Astrocyte (in vitro differentiated cells and primary cell): ENCODE results near the gene ESRP2. TPM values are rescaled to one million over a fixed set of nuclear protein-coding genes. Genes with fewer than 3 reads are reported as not detected.

Experiments used
- DNase-seq: peaks from one replicate; pipeline ENCODE4 v3.0.0-alpha.2; 2010; ENCODE audit warnings: low read depth
- FAIRE-seq: peaks from 2 replicates; lab custom pipeline; 2011; peaks lifted over from hg19 to GRCh38; lab: Jason Lieb, UNC
- H2AFZ ChIP-seq: 2 replicates; pipeline ENCODE4 v1.6.0; 2012; ENCODE audit warnings: low read depth, low read length, inconsistent platforms
- H3K27ac ChIP-seq: 2 replicates; pipeline ENCODE4 v1.5.1; 2011; ENCODE audit warnings: low read depth, low read length, inconsistent platforms
- H3K27me3 ChIP-seq: 2 replicates; pipeline ENCODE4 v1.6.0; 2011; ENCODE audit warnings: low read length, inconsistent platforms; ENCODE audit not compliant: insufficient read depth
- H3K36me3 ChIP-seq: 2 replicates; pipeline ENCODE4 v1.5.1; 2011; ENCODE audit warnings: low read length, inconsistent platforms; ENCODE audit not compliant: insufficient read depth
- H3K4me1 ChIP-seq: 2 replicates; pipeline ENCODE4 v1.5.1; 2011; ENCODE audit warnings: low read length, inconsistent platforms; ENCODE audit not compliant: insufficient read depth
- H3K4me2 ChIP-seq: 2 replicates; pipeline ENCODE4 v1.6.0; 2012; ENCODE audit warnings: low read length, inconsistent platforms
- H3K4me3 ChIP-seq: 2 replicates; pipeline ENCODE4 v1.5.1; 2011; ENCODE audit warnings: low read depth, mild to moderate bottlenecking, low read length, inconsistent platforms; ENCODE audit not compliant: insufficient read depth
- H3K79me2 ChIP-seq: 2 replicates; pipeline ENCODE4 v1.6.0; 2012; ENCODE audit warnings: mild to moderate bottlenecking, low read length, inconsistent platforms; ENCODE audit not compliant: insufficient read depth
- H3K9ac ChIP-seq: 2 replicates; pipeline ENCODE4 v1.6.0; 2012; ENCODE audit warnings: mild to moderate bottlenecking, low read length, inconsistent platforms
- H3K9me3 ChIP-seq: 2 replicates; pipeline ENCODE4 v1.5.1; 2012; ENCODE audit warnings: low read depth, mild to moderate bottlenecking, low read length, inconsistent platforms; ENCODE audit not compliant: insufficient read depth
- H4K20me1 ChIP-seq: 2 replicates; pipeline ENCODE4 v1.6.0; 2012; ENCODE audit warnings: low read length, inconsistent platforms; ENCODE audit not compliant: insufficient read depth
- H3K27ac Mint-ChIP-seq: one replicate; pipeline ENCODE4 v1.8.0; 2021; ENCODE audit warnings: mild to moderate bottlenecking, mixed read lengths; ENCODE audit not compliant: unreplicated experiment
- H3K27me3 Mint-ChIP-seq: one replicate; pipeline ENCODE4 v1.8.0; 2021; ENCODE audit warnings: low read depth, mixed read lengths; ENCODE audit not compliant: unreplicated experiment
- H3K36me3 Mint-ChIP-seq: one replicate; pipeline ENCODE4 v1.8.0; 2021; ENCODE audit warnings: low read depth, mixed read lengths; ENCODE audit not compliant: unreplicated experiment
- H3K4me1 Mint-ChIP-seq: one replicate; pipeline ENCODE4 v1.8.0; 2021; ENCODE audit warnings: low read depth, mixed read lengths; ENCODE audit not compliant: unreplicated experiment
- H3K4me3 Mint-ChIP-seq: one replicate; pipeline ENCODE4 v1.8.0; 2021; ENCODE audit warnings: mild to moderate bottlenecking, moderate library complexity, mixed read lengths; ENCODE audit not compliant: unreplicated experiment
- H3K9me3 Mint-ChIP-seq: one replicate; pipeline ENCODE4 v1.8.0; 2021; ENCODE audit warnings: mild to moderate bottlenecking, mixed read lengths; ENCODE audit not compliant: unreplicated experiment
- CTCF ChIP-seq: IDR thresholded peaks from 2 replicates; pipeline ENCODE4 v1.5.1; 2011; ENCODE audit warnings: low read depth, mild to moderate bottlenecking, inconsistent platforms, low read length, moderate library complexity; ENCODE audit not compliant: insufficient read depth
- EZH2 ChIP-seq: IDR thresholded peaks from 2 replicates; pipeline ENCODE4 v1.6.1; 2012; ENCODE audit warnings: mild to moderate bottlenecking, low read length, inconsistent platforms; ENCODE audit not compliant: insufficient read depth
- total RNA-seq: library from RNA; stranded (reverse); gene quantifications from 2 replicates; pipeline ENCODE4 v1.2.1, GENCODE V29; 2021

The ESRP2 gene
- total RNA-seq, 1 donor from 2014 or later, result 5.1 TPM

- Mint-ChIP-seq H3K4me1 (peaks cover 9% of the 10 kb centered on the region), H3K27me3 (no peaks in the 10 kb centered on the region), H3K27ac (no peak overlapping the region), H3K4me3 (no peak overlapping the region), H3K36me3 (peaks cover 14% of the 10 kb centered on the region), H3K9me3 (no peaks in the 10 kb centered on the region)
- Histone ChIP-seq H3K9me3 (no peaks in the 10 kb centered on the region), H3K4me3 (no peak overlapping the region), H3K4me2 (no peak overlapping the region), H3K4me1 (no peaks in the 10 kb centered on the region), H3K36me3 (peaks cover 8% of the 10 kb centered on the region), H3K9ac (no peak overlapping the region), H3K27ac (no peak overlapping the region), H4K20me1 (peaks cover 64% of the 10 kb centered on the region), H3K27me3 (no peaks in the 10 kb centered on the region), H3K79me2 (peaks cover 61% of the 10 kb centered on the region), H2AFZ (no peak overlapping the region)
- no peak for FAIRE-seq
- no peak for TF ChIP-seq EZH2
- TF ChIP-seq CTCF, result no peak
- DNase-seq, result no peak
Observed at GRCh38 chr16:68276223-68276622, 40.3 kb upstream of the ESRP2 start.

GRCh38 chr16:68275611-68276191 is 39.8 kb upstream of the ESRP2 start:
- Histone ChIP-seq H3K9ac (no peak overlapping the region), H3K27ac (no peak overlapping the region), H4K20me1 (peaks cover 65% of the 10 kb centered on the region), H3K4me2 (no peak overlapping the region), H3K9me3 (no peaks in the 10 kb centered on the region), H3K36me3 (peaks cover 8% of the 10 kb centered on the region), H3K27me3 (no peaks in the 10 kb centered on the region), H3K4me1 (no peaks in the 10 kb centered on the region), H2AFZ (no peak overlapping the region), H3K79me2 (peaks cover 66% of the 10 kb centered on the region), H3K4me3 (no peak overlapping the region)
- no peak for FAIRE-seq
- TF ChIP-seq EZH2, result no peak
- TF ChIP-seq CTCF, result no peak
- Mint-ChIP-seq H3K36me3 (peaks cover 15% of the 10 kb centered on the region), H3K27ac (no peak overlapping the region), H3K27me3 (no peaks in the 10 kb centered on the region), H3K9me3 (no peaks in the 10 kb centered on the region), H3K4me3 (no peak overlapping the region), H3K4me1 (peaks cover 9% of the 10 kb centered on the region)
- DNase-seq, result no peak

- H4K20me1 ChIP-seq, result peaks cover 67% of the 10 kb centered on the region
- no peak overlapping the region for H3K4me2 ChIP-seq
- H3K27me3 Mint-ChIP-seq, result no peaks in the 10 kb centered on the region
- no peak for DNase-seq
- H3K27me3 ChIP-seq, result no peaks in the 10 kb centered on the region
- H3K36me3 Mint-ChIP-seq, result peaks cover 11% of the 10 kb centered on the region
- H3K4me3 Mint-ChIP-seq, result no peak overlapping the region
- H3K9me3 ChIP-seq, result no peaks in the 10 kb centered on the region
- H3K79me2 ChIP-seq, result peaks cover 66% of the 10 kb centered on the region
- TF ChIP-seq EZH2 (no peak), CTCF (no peak)
- H3K36me3 ChIP-seq, result peaks cover 6% of the 10 kb centered on the region
- H3K9me3 Mint-ChIP-seq, result no peaks in the 10 kb centered on the region
- no peak overlapping the region for H3K9ac ChIP-seq
- no peak overlapping the region for H3K4me3 ChIP-seq
- no peak overlapping the region for H3K27ac Mint-ChIP-seq
- H2AFZ ChIP-seq, result no peak overlapping the region
- FAIRE-seq, result no peak
- no peak overlapping the region for H3K27ac ChIP-seq
- H3K4me1 ChIP-seq, result no peaks in the 10 kb centered on the region
- H3K4me1 Mint-ChIP-seq, result peaks cover 11% of the 10 kb centered on the region
Observed at GRCh38 chr16:68274441-68274840, 38.5 kb upstream of the ESRP2 start.
